Gastroesophageal sphincter (tissue), 3 donors: Measurements from ENCODE around the gene KISS1.

Experiments
- CTCF ChIP-seq, 4 experiments: fragments of 200-600 bp in 2 of 4; fragments of 450-650 bp in 2 of 4; sonication (generic) in 1 of 4; IDR thresholded peaks; one replicate each; pipeline ENCODE4 v1.5.1; 2017 to 2019; ENCODE audit warnings: antibody characterized with exemption in 4 of 4, mild to moderate bottlenecking in 2 of 4, moderate library complexity in 2 of 4
- EP300 ChIP-seq: sonication (generic); formaldehyde crosslinking; IDR thresholded peaks from one replicate; pipeline ENCODE4 v1.6.1; 2017; ENCODE audit warnings: antibody characterized with exemption, mild to moderate bottlenecking
- POLR2A ChIP-seq, 2 donors: fragments of 450-650 bp; IDR thresholded peaks; one replicate each; pipeline ENCODE4 v1.6.1; 2017; ENCODE audit warnings: antibody characterized with exemption in 2 of 2, mild to moderate bottlenecking in 2 of 2, moderate library complexity in 1 of 2
- POLR2AphosphoS5 ChIP-seq: sonication (generic); formaldehyde crosslinking; IDR thresholded peaks from one replicate; pipeline ENCODE4 v1.6.1; 2017; ENCODE audit warnings: antibody characterized with exemption

- TF ChIP-seq POLR2A (IDR thresholded peaks at IDR 0.05) (no peak), CTCF (IDR thresholded peaks at IDR 0.05) (no peak), POLR2AphosphoS5 (no peak), EP300 (no peak)
Observed at GRCh38 chr1:204224655-204225054, 28.4 kb upstream of the KISS1 start.
